Suprapubic skin (tissue), 3 donors: ENCODE measurements around the gene SFRP5.

Experiments
- CTCF ChIP-seq, 2 donors: fragments of 200-600 bp in 1 of 2; fragments of 450-650 bp in 1 of 2; sonication (generic) in 1 of 2; IDR thresholded peaks; one replicate each; pipeline ENCODE4 v1.5.1; 2016 to 2019; ENCODE audit warnings: antibody characterized with exemption in 2 of 2, mild to moderate bottlenecking in 1 of 2, moderate library complexity in 1 of 2
- EP300 ChIP-seq: sonication (generic); formaldehyde crosslinking; IDR thresholded peaks from one replicate; pipeline ENCODE4 v1.6.1; 2017; ENCODE audit warnings: antibody characterized with exemption
- POLR2A ChIP-seq, 2 donors: fragments of 450-650 bp; IDR thresholded peaks; one replicate each; pipeline ENCODE4 v1.6.1; 2017; ENCODE audit warnings: antibody characterized with exemption in 2 of 2, mild to moderate bottlenecking in 2 of 2, moderate library complexity in 2 of 2

GRCh38 chr10:97721871-97722780 is 49.7 kb downstream of the SFRP5 start:
- TF ChIP-seq EP300 (no peak), CTCF (IDR thresholded peaks at IDR 0.05) (no peak), POLR2A (IDR thresholded peaks at IDR 0.05) (no peak)
